Measurements from ENCODE around the gene NBPF19.
"Not testable (repeated sequence)": the region's sequence is repeated elsewhere in the genome, so short reads cannot be mapped to it uniquely, and the experiment has no call there.

NBPF19 gene

GRCh38 chr1:149474745-149475144, at the start of gene NBPF19:
Gene NBPF19 (plus strand): TSS chr1:149475045. CDS start chr1:149475933, 888 bp downstream.
- not testable (repeated sequence) for DNase-seq

DNA sequence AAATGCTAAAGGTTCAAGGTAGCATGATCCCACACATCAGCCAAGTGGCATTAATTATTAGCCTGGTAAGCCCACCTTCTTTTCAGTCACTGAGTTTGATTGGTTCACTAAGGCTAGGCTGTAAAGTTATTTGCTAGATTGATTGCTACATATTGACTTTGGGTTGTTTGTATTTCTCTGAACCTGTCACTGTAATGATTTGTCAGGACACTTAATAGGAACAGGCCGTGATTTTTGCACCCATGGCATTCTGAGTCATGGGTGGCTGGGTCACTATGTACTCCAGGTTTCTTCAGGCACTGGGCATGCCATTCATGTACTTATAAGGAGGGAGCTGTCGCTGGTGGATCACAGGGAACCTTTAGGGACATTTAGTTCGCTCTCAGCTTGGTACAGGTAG, 46.5 kb upstream of the NBPF19 start:
- not testable (repeated sequence) for DNase-seq

DNA sequence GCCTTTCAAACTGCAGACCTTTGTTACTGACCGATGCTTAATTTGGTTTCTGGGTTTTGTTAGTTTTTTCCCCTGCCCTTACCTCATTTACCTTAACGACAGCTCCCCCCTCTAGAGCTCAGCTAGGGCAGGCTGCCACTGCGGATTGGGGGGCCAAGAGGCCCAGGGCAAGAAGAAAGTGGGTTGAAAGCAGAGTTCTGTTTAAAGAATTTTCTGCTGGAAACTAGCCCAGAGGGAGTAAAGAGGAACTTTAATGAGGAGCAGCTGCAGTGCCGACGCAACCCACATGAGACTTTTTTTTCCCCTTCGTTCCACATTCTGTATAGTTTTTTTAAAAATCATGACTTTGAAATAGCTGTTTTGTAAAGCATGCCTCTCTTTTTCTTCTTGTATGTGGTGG, 29.4 kb upstream of the NBPF19 start:
- peak in 1 of 2 donors; percentile 11 for DNase-seq

- DNase-seq = not testable (repeated sequence)
Observed at GRCh38 chr1:149452196-149452595, 22.6 kb upstream of the NBPF19 start.

- DNase-seq = not testable (repeated sequence)
Observed at GRCh38 chr1:149452652-149453051, 22.2 kb upstream of the NBPF19 start.

DNA sequence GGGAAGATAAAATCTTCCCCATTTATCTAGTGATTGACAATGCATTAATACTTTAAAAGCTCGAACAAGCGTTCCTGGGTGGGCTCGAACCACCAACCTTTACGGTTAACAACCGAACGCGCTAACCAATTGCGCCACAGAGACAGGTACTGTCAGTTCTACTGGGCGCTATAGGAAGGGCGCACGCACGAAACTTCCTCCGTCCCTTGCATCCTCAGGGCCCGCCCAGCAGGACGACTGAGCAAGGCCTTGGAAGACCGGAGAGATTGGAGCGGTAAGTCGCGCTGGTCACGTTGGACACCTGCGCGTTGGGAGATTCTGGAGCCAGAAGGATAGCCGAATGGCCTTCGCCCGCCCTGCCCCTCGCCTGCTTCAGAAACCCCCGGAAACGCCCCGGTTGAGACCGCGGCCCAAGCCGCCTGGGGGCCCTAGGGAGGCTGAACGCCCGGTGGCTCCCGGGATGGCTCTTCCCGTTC, 83.5 kb downstream of the NBPF19 start:
- DNase-seq = peak; percentile 79 to 81

DNA sequence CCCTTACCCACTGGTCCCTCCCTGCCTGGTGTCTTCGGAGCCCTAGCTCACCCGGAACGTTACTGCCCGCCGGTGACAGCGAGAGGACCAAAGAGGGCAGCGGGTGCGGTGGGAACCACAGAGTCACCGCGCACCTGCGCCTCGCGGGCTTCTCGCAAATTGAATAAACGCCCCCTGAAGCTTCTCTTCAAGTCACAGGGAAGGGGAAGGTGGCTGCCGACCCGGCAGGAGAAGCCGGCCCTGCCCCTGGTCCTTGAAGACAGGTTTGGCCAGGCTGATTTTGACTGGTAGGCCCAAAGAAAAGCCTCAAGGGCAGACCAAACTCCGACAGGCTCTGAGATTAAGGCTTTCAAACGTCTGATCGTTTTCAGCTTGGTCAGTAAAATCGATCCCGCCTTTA, 87.0 kb downstream of the NBPF19 start:
- not testable (repeated sequence) for DNase-seq

- not testable (repeated sequence) for DNase-seq
Observed at GRCh38 chr1:149565485-149565884, 90.6 kb downstream of the NBPF19 start.

DNA sequence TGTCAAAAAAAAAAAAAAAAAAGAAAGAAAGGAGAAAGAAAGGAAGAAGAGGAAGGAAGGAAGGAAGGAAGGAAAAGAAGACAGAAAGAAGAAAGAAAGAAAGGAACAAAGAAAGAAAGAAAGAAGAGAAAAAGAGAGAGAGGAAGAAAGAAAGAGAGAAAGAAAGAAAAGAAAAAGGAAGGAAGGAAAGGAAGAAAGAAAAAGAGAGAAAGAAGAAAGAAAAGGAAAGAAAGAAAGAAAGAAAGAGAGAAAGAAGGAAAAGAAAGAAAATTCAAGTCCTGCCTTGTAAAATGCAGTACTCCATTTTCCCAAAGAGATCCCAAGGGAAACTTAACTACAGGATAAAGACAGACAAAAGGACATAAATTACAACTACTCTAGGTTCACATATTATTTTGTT, 97.9 kb downstream of the NBPF19 start:
- not testable (repeated sequence) for DNase-seq

GRCh38 chr1:149585592-149585991, 110.7 kb downstream of the NBPF19 start:
- peak; percentile 64 to 76 for DNase-seq
